Adrenal gland (tissue), 5 donors: Measurements from ENCODE around the gene EML1.

Experiments used
- POLR2A ChIP-seq, 2 donors: fragments of 450-650 bp; IDR thresholded peaks; one replicate each; pipeline ENCODE4 v1.6.1; 2017; ENCODE audit warnings: antibody characterized with exemption in 2 of 2, mild to moderate bottlenecking in 2 of 2, moderate library complexity in 1 of 2
- TF ChIP-seq, protein P1 (sequence below), 6 experiments: fragments of 450-650 bp in 4 of 6; fragments of 200-600 bp in 2 of 6; sonication (generic) in 1 of 6; IDR thresholded peaks; 1 replicate in 5 of 6; 2 replicates in 1 of 6; pipeline versions ENCODE4 v1.5.1 to v1.8.0; 2016 to 2021; ENCODE audit warnings: antibody characterized with exemption in 6 of 6, mild to moderate bottlenecking in 2 of 6, moderate library complexity in 1 of 6
- donor health status: DM: no; HTN: no; CAD: no.

DNA sequence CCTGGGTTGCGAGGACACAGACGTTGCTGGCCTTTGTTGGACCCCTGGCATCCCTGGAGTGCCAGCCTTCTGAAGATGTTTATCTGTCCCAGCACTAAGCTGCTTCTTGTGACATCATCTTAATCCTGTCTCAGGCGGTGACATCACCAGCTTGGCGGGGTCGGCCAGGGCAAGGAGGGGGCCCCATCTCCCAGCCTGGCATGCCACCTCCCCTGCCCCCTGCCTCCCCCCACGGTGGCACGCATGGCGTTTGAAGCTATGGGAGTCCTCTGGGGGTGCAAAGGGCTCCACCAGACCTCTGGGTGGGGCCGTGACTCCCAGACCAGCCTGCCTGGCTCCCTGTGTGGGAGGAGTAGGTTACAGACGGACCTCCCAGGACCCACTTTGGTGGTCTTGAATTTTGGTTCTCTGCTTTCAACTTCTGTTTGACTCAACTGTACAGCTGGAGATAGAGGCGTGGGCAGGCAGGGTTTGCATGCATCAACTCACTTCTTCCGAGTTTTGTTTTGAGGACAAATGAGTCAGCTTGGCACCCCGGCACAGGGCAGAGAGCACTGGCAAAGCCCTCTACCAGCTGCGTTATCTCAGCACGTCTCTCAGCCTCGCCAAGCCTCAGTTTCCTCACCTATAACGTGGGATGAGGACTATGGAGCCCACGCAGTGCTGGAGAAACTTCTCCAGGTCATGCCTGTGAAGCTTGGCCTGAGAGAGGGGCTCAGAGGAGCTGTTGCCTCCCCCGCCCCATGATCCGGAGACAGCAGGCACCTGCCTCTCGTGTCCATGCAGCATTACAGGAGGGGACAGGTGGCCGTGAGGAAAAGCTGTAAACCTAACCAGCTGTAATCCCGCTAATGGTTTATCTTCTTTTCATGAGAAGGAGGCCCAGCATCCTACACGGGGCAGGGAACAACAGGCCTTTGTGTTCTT, 38.8 kb upstream of the EML1 start:
- TF ChIP-seq, protein P1, sequence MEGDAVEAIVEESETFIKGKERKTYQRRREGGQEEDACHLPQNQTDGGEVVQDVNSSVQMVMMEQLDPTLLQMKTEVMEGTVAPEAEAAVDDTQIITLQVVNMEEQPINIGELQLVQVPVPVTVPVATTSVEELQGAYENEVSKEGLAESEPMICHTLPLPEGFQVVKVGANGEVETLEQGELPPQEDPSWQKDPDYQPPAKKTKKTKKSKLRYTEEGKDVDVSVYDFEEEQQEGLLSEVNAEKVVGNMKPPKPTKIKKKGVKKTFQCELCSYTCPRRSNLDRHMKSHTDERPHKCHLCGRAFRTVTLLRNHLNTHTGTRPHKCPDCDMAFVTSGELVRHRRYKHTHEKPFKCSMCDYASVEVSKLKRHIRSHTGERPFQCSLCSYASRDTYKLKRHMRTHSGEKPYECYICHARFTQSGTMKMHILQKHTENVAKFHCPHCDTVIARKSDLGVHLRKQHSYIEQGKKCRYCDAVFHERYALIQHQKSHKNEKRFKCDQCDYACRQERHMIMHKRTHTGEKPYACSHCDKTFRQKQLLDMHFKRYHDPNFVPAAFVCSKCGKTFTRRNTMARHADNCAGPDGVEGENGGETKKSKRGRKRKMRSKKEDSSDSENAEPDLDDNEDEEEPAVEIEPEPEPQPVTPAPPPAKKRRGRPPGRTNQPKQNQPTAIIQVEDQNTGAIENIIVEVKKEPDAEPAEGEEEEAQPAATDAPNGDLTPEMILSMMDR (IDR thresholded peaks at IDR 0.05), result no peak
- TF ChIP-seq POLR2A (IDR thresholded peaks at IDR 0.05), result peak in 1 of 2 donors; percentile 21
